ENCODE results near the gene ITGA1.

- TF ChIP-seq, protein P1, sequence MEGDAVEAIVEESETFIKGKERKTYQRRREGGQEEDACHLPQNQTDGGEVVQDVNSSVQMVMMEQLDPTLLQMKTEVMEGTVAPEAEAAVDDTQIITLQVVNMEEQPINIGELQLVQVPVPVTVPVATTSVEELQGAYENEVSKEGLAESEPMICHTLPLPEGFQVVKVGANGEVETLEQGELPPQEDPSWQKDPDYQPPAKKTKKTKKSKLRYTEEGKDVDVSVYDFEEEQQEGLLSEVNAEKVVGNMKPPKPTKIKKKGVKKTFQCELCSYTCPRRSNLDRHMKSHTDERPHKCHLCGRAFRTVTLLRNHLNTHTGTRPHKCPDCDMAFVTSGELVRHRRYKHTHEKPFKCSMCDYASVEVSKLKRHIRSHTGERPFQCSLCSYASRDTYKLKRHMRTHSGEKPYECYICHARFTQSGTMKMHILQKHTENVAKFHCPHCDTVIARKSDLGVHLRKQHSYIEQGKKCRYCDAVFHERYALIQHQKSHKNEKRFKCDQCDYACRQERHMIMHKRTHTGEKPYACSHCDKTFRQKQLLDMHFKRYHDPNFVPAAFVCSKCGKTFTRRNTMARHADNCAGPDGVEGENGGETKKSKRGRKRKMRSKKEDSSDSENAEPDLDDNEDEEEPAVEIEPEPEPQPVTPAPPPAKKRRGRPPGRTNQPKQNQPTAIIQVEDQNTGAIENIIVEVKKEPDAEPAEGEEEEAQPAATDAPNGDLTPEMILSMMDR (IDR thresholded peaks at IDR 0.05) = no peak
- no peak for TF ChIP-seq POLR2A (IDR thresholded peaks at IDR 0.05; ENCODE audit: low read depth)
- TF ChIP-seq EP300 (IDR thresholded peaks at IDR 0.05) = no peak
- TF ChIP-seq POLR2AphosphoS5 (IDR thresholded peaks at IDR 0.05) = no peak
Measured at GRCh38 chr5:52773342-52773741, 14.4 kb upstream of the ITGA1 start.
